HG02678 (cell line): ENCODE results near the gene SNX1.
"Not testable (repeated sequence)": the region's sequence is repeated elsewhere in the genome, so short reads cannot be mapped to it uniquely, and the experiment has no call there.

ENCODE experiments used
- ATAC-seq: cut with Tn5 transposase; IDR thresholded peaks from one replicate; pipeline ENCODE4 v1.9.1; 2021; ENCODE audit warnings: mild to moderate bottlenecking, moderate library complexity; ENCODE audit not compliant: unreplicated experiment

The SNX1 gene

GRCh38 chr15:64111679-64112050 is 15.9 kb downstream of the SNX1 start:
- no peak for ATAC-seq

- no peak for ATAC-seq
These were observed 16.4 kb downstream of the SNX1 start for GRCh38 chr15:64112073-64112772.

GRCh38 chr15:64112904-64113303 is 17.1 kb downstream of the SNX1 start:
- no peak for ATAC-seq

- no peak for ATAC-seq
These were observed 22.1 kb downstream of the SNX1 start for GRCh38 chr15:64117759-64118487.

- ATAC-seq = not testable (repeated sequence)
These were observed 24.5 kb downstream of the SNX1 start for GRCh38 chr15:64120322-64120721.

GRCh38 chr15:64121614-64122013 is 25.8 kb downstream of the SNX1 start:
- no peak for ATAC-seq

- ATAC-seq = no peak
These were observed 26.7 kb downstream of the SNX1 start for GRCh38 chr15:64122444-64122843.

- ATAC-seq = no peak
These were observed 27.2 kb downstream of the SNX1 start for GRCh38 chr15:64122936-64123351.

- no peak for ATAC-seq
These were observed 30.2 kb downstream of the SNX1 start for GRCh38 chr15:64125978-64126377.

- no peak for ATAC-seq
These were observed 31.9 kb downstream of the SNX1 start for GRCh38 chr15:64127521-64128270.

GRCh38 chr15:64130159-64130558 is 34.4 kb downstream of the SNX1 start:
- no peak for ATAC-seq

GRCh38 chr15:64131547-64131946 is 35.8 kb downstream of the SNX1 start:
- no peak for ATAC-seq

GRCh38 chr15:64132217-64132616 is 36.4 kb downstream of the SNX1 start:
- no peak for ATAC-seq

GRCh38 chr15:64133623-64134344 is 38.0 kb downstream of the SNX1 start:
- no peak for ATAC-seq

GRCh38 chr15:64134345-64134829 is 38.6 kb downstream of the SNX1 start:
- no peak for ATAC-seq

- ATAC-seq = no peak
These were observed 40.6 kb downstream of the SNX1 start for GRCh38 chr15:64136347-64136746.

GRCh38 chr15:64137226-64137833 is 41.5 kb downstream of the SNX1 start:
- ATAC-seq = no peak

GRCh38 chr15:64138331-64138941 is 42.7 kb downstream of the SNX1 start:
- ATAC-seq = no peak

GRCh38 chr15:64141798-64142512 is 46.2 kb downstream of the SNX1 start:
- ATAC-seq = no peak
